GM18498 (cell line): ENCODE results near the gene MYB.
"Not testable (repeated sequence)": the region's sequence is repeated elsewhere in the genome, so short reads cannot be mapped to it uniquely, and the experiment has no call there.

Experiments
- ATAC-seq: cut with Tn5 transposase; IDR thresholded peaks from one replicate; pipeline ENCODE4 v1.9.1; 2021; ENCODE audit warnings: mild to moderate bottlenecking, moderate library complexity; ENCODE audit not compliant: unreplicated experiment

The MYB gene

GRCh38 chr6:135180542-135181332 lies at the start of gene MYB:
Gene MYB, plus strand, starts transcription at chr6:135181308. Its CDS starts 206 bp downstream, at chr6:135181514.
- ATAC-seq: peak; percentile 43

- ATAC-seq: no peak
These were observed 48.3 kb upstream of the MYB start for GRCh38 chr6:135132776-135133175.

GRCh38 chr6:135135835-135136234 lies 45.3 kb upstream of the MYB start:
- ATAC-seq: no peak

- no peak for ATAC-seq
These were observed 43.3 kb upstream of the MYB start for GRCh38 chr6:135137826-135138225.

DNA sequence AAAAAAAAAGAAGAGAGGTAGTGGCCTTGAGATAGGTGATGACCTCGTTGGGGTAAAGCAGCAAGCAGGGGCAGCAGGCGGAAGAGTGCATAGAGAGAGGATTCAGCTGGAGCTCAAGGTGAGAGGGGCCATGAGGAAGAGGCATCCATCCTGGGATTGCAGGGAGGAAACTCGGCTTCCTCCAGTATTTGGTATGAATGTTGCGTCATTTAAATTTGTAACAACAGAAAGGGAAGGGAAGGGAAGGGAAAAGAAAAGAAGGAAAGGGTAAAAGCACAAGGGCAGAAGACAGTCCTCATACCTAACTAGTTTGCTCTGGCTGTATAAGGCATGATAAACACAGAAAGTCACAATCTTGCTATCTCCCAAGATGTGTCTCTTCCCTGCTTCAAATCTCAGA lies 39.9 kb upstream of the MYB start:
- no peak for ATAC-seq

- peak; percentile 57 for ATAC-seq
These were observed 39.4 kb upstream of the MYB start for GRCh38 chr6:135141728-135142127.

- not testable (repeated sequence) for ATAC-seq
These were observed 38.9 kb upstream of the MYB start for GRCh38 chr6:135142232-135142631.

GRCh38 chr6:135144673-135145062 lies 36.4 kb upstream of the MYB start:
- ATAC-seq: no peak

- peak; percentile 51 for ATAC-seq
These were observed 35.9 kb upstream of the MYB start for GRCh38 chr6:135145063-135145800.

GRCh38 chr6:135146162-135146934 lies 34.8 kb upstream of the MYB start:
- no peak for ATAC-seq

- no peak for ATAC-seq
These were observed 33.2 kb upstream of the MYB start for GRCh38 chr6:135147637-135148592.

DNA sequence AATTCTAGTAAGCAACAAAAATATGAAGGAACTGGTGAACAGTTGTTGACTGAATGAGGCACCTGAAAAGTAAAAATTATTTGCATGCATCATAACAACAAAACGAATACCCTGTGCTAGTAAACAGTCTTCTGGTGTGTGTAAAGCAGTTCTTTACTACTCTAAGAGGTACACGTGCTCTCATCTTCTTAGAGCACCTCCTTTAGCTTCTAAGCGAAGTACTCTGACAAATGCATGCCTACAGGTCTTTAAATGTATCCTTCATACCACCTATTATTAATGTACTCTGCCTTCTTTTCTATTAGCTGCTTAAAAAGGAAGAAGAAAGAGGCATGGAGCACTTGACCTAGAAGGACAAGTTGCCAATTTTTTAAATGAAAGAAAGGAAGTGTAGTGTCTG lies 32.2 kb upstream of the MYB start:
- no peak for ATAC-seq

DNA sequence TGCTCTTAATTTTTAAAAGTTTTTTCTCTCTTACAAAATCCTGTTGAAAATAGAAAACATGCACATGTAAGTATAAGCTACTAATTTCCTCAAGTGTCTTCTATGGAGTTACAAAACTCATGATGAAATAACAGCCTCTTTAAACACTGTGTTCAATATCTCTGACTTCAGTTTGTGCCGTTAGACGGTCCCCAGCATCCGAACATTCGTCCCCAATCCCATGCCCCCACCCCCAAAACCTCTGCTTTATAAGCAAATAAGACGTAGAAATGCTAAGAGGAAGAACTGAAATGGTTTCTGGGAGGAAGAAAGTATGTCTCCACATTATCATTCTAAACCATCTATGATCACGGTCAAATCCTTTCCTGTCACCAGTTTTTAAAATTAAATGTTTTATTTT lies 31.7 kb upstream of the MYB start:
- ATAC-seq: no peak

GRCh38 chr6:135150481-135150880 lies 30.6 kb upstream of the MYB start:
- ATAC-seq: not testable (repeated sequence)

GRCh38 chr6:135154125-135154524 lies 27.0 kb upstream of the MYB start:
- ATAC-seq: not testable (repeated sequence)

- no peak for ATAC-seq
These were observed 22.7 kb upstream of the MYB start for GRCh38 chr6:135158397-135158796.

DNA sequence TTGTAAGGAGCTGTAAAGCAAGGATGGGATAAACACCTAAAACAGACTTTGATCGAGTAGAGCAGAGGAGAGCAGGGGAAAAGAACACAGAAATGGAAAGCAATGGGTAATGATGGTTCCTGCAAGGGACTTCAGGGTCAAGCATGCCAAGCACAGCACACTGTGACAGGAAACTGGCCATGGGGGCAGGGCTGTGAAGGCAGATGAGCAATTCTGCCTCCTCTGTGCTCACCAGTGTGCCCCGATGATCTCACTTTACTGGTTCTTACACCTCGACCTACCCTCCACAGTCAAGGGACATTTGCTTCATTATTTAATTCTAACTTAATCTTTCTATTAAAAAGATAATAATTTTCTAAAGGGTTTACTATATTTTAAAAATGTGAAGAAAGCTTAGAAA lies 21.6 kb upstream of the MYB start:
- no peak for ATAC-seq

DNA sequence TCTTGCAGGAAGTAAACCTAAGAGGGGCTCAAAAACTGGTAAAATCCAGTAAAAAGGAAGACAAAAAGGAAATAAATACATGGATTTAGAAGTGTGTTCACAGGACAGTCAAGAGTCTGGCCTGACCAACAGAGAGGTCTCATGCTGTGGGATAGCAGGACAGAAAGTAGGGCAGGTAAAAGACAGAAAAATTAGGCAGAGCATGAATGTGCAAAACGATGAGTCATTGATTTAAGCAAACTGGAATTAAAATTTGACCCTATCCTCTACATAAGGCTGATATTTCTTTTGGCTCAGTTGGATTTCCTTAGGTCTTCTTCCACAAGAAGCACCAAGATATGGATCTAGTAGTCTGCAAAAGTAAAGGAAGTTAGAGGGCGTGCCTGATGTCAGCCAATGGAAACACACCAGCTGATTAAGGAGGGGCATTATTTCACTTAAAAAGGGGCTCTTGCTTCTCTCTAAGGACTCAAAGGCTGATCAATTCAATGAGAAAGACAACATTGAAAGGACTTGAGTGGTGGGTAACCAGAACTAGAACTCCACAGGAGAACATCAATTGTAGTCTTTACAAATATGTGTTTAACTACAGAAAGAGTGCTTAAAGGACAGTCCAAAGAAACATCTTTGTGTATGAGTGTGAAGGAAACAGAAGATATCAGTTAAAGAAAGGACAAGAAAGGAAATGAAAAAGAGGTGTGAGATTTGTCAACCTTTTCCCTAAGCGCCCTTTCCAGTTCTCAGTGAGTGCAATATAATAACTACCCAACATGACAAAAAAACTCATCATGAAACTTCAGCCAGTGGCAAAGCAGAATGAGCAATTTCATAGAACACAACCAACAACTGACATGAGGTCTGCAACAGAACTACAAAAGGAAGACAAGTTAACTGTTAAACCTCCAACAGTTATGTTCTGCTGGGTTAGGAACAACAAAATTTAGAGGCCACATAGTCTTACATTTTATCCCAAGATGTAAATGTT lies 19.4 kb upstream of the MYB start:
- peak; percentile 35 for ATAC-seq
